Neuronal stem cell (in vitro differentiated cells): Measurements from ENCODE around the gene CD3E.

Source experiments
- DNase-seq: peaks from one replicate; pipeline ENCODE4 v3.0.0-alpha.2; 2013; ENCODE audit warnings: low spot score
- H2AFZ ChIP-seq: one replicate; pipeline ENCODE4 v1.6.1; 2013; ENCODE audit warnings: mild to moderate bottlenecking, low read length, inconsistent platforms
- H2AK5ac ChIP-seq: 2 replicates; pipeline ENCODE4 v1.6.1; 2013; ENCODE audit warnings: low read depth, mild to moderate bottlenecking, inconsistent platforms, low read length, moderate library complexity, mixed read lengths
- H2BK120ac ChIP-seq: 2 replicates; pipeline ENCODE4 v1.6.1; 2013; ENCODE audit warnings: low read depth, mild to moderate bottlenecking, inconsistent platforms, low read length, moderate library complexity, mixed read lengths
- H2BK12ac ChIP-seq: one replicate; pipeline ENCODE4 v1.6.1; 2013; ENCODE audit warnings: low read length, inconsistent platforms
- H2BK15ac ChIP-seq: 2 replicates; pipeline ENCODE4 v1.6.1; 2013; ENCODE audit warnings: mild to moderate bottlenecking, low read length, inconsistent platforms, mixed read lengths
- H2BK5ac ChIP-seq: one replicate; pipeline ENCODE4 v1.6.1; 2013; ENCODE audit warnings: inconsistent platforms, mild to moderate bottlenecking, low read length, moderate library complexity
- H3K14ac ChIP-seq: one replicate; pipeline ENCODE4 v1.6.1; 2013; ENCODE audit warnings: low read length, inconsistent platforms
- H3K18ac ChIP-seq: 2 replicates; pipeline ENCODE4 v1.6.1; 2013; ENCODE audit warnings: low read length, inconsistent platforms
- H3K23ac ChIP-seq: 2 replicates; pipeline ENCODE4 v1.6.1; 2013; ENCODE audit warnings: low read depth, mild to moderate bottlenecking, mixed read lengths, low read length, inconsistent platforms; ENCODE audit not compliant: poor library complexity
- H3K27ac ChIP-seq: replicated peaks from 3 replicates; pipeline ENCODE4 v1.5.1; 2013; ENCODE audit warnings: low read length, inconsistent platforms
- H3K27me3 ChIP-seq, 3 experiments: 2 replicates each; pipeline ENCODE4 v1.6.1; 2013; ENCODE audit warnings: low read length in 3 of 3, mild to moderate bottlenecking in 2 of 3, inconsistent platforms in 1 of 3, low read depth in 1 of 3, mixed read lengths in 1 of 3, moderate library complexity in 1 of 3; ENCODE audit not compliant: control insufficient read depth in 3 of 3, insufficient read depth in 3 of 3
- H3K36me3 ChIP-seq, 2 donors: replicated peaks in 1 of 2; 2 replicates each; pipeline ENCODE4 v1.6.1; 2013; ENCODE audit warnings: low read length in 2 of 2; ENCODE audit not compliant: control insufficient read depth in 2 of 2, insufficient read depth in 2 of 2
- H3K4ac ChIP-seq: 2 replicates; pipeline ENCODE4 v1.6.1; 2013; ENCODE audit warnings: inconsistent platforms, mild to moderate bottlenecking, low read length, moderate library complexity
- H3K4me1 ChIP-seq, 2 donors: 1 replicate in 1 of 2; 2 replicates in 1 of 2; pipeline ENCODE4 v1.6.1; 2013; ENCODE audit warnings: low read length in 2 of 2, low read depth in 1 of 2; ENCODE audit not compliant: control insufficient read depth in 2 of 2, insufficient read depth in 1 of 2
- H3K4me2 ChIP-seq: one replicate; pipeline ENCODE4 v1.6.1; 2013; ENCODE audit warnings: mild to moderate bottlenecking, low read length, inconsistent platforms; ENCODE audit not compliant: insufficient read depth, poor library complexity, severe bottlenecking
- H3K4me3 ChIP-seq, 2 donors: 2 replicates each; pipeline ENCODE4 v1.5.1; 2013; ENCODE audit warnings: low read length in 2 of 2, mild to moderate bottlenecking in 2 of 2, inconsistent platforms in 1 of 2, moderate library complexity in 1 of 2
- H3K79me1 ChIP-seq: one replicate; pipeline ENCODE4 v1.6.1; 2013; ENCODE audit warnings: low read depth, mild to moderate bottlenecking, inconsistent platforms, low read length, moderate library complexity
- H3K9ac ChIP-seq: one replicate; pipeline ENCODE4 v1.6.1; 2013; ENCODE audit warnings: mild to moderate bottlenecking, low read depth, low read length, inconsistent platforms; ENCODE audit not compliant: poor library complexity
- H3K9me3 ChIP-seq, 2 donors: replicated peaks in 1 of 2; 2 replicates each; pipeline versions ENCODE3 to v1.6.1; 2013; ENCODE audit warnings: low read length in 2 of 2, mild to moderate bottlenecking in 2 of 2, inconsistent platforms in 1 of 2, low read depth in 1 of 2, mixed read lengths in 1 of 2, moderate library complexity in 1 of 2; ENCODE audit not compliant: control insufficient read depth in 2 of 2, insufficient read depth in 1 of 2
- H4K8ac ChIP-seq: one replicate; pipeline ENCODE4 v1.6.1; 2013; ENCODE audit warnings: low read depth, mild to moderate bottlenecking, inconsistent platforms, low read length, moderate library complexity
- H4K91ac ChIP-seq: one replicate; pipeline ENCODE4 v1.6.1; 2013; ENCODE audit warnings: low read length, low read depth, mild to moderate bottlenecking, inconsistent platforms; ENCODE audit not compliant: poor library complexity
- WGBS, 2 donors: extraction: QIAGEN DNeasy Blood & Tissue Kit; methylation state at CpG; one replicate each; pipeline ENCODE4 v1.1.7; 2013; ENCODE audit warnings: missing lambda C conversion rate in 2 of 2, mixed read lengths in 1 of 2; ENCODE audit not compliant: insufficient read length in 2 of 2, insufficient replicate concordance in 1 of 2; ENCODE audit errors: extremely low coverage in 2 of 2; 5-methylcytosine and 5-hydroxymethylcytosine counted together

The CD3E gene

GRCh38 chr11:118275176-118275575, 29.4 kb upstream of the CD3E start:
- Histone ChIP-seq H2AK5ac (no peak overlapping the region), H2BK120ac (no peak overlapping the region), H3K36me3 (no peaks in the 10 kb centered on the region), H3K4me2 (no peak overlapping the region), H3K27ac (no peak overlapping the region), H3K4me1 (no peaks in the 10 kb centered on the region), H3K79me1 (no peaks in the 10 kb centered on the region), H4K91ac (no peak overlapping the region), H2AFZ (no peak overlapping the region), H3K27me3 (peaks cover 0 to 9% (median 0%) of the 10 kb centered on the region in 3 experiments), H2BK15ac (no peak overlapping the region), H4K8ac (no peak overlapping the region), H3K14ac (no peak overlapping the region), H3K18ac (no peak overlapping the region), H3K23ac (no peak overlapping the region), H3K4ac (no peak overlapping the region), H2BK12ac (no peak overlapping the region), H3K4me3 (no peak overlapping the region), H3K9ac (no peak overlapping the region), H2BK5ac (no peak overlapping the region), H3K9me3 (no peaks in the 10 kb centered on the region)
- WGBS, 2 donors, result no CpG with 5 or more reads among the region's 4 CpGs
- no peak for DNase-seq

- no peak overlapping the region for H3K18ac ChIP-seq
- no peak overlapping the region for H3K4me2 ChIP-seq
- H3K4me1 ChIP-seq, result no peaks in the 10 kb centered on the region
- no peak overlapping the region for H2BK15ac ChIP-seq
- no peak overlapping the region for H3K27ac ChIP-seq
- no peak overlapping the region for H3K9ac ChIP-seq
- DNase-seq, result no peak
- no peak overlapping the region for H2AK5ac ChIP-seq
- no peak overlapping the region for H3K14ac ChIP-seq
- H2BK5ac ChIP-seq, result no peak overlapping the region
- no peak overlapping the region for H2AFZ ChIP-seq
- H2BK12ac ChIP-seq, result no peak overlapping the region
- H3K27me3 ChIP-seq, result peaks cover 0 to 5% (median 0%) of the 10 kb centered on the region in 3 experiments
- no peak overlapping the region for H4K91ac ChIP-seq
- no peaks in the 10 kb centered on the region for H3K9me3 ChIP-seq
- H3K4me3 ChIP-seq, result no peak overlapping the region
- no peak overlapping the region for H4K8ac ChIP-seq
- H3K79me1 ChIP-seq, result no peaks in the 10 kb centered on the region
- H2BK120ac ChIP-seq, result no peak overlapping the region
- H3K36me3 ChIP-seq, result no peaks in the 10 kb centered on the region
- H3K4ac ChIP-seq, result no peak overlapping the region
- no peak overlapping the region for H3K23ac ChIP-seq
- no CpG with 5 or more reads among the region's 1 CpG for WGBS, 2 donors
Observed at GRCh38 chr11:118276422-118276821, 28.1 kb upstream of the CD3E start.

GRCh38 chr11:118277312-118277711, 27.2 kb upstream of the CD3E start:
- Histone ChIP-seq H2BK12ac (no peak overlapping the region), H2BK5ac (no peak overlapping the region), H2AFZ (no peak overlapping the region), H4K91ac (no peak overlapping the region), H3K4me1 (no peaks in the 10 kb centered on the region), H3K79me1 (no peaks in the 10 kb centered on the region), H2BK120ac (no peak overlapping the region), H3K27ac (no peak overlapping the region), H3K18ac (no peak overlapping the region), H3K4me2 (no peak overlapping the region), H3K4ac (no peak overlapping the region), H2BK15ac (no peak overlapping the region), H4K8ac (no peak overlapping the region), H3K9me3 (no peaks in the 10 kb centered on the region), H3K14ac (no peak overlapping the region), H2AK5ac (no peak overlapping the region), H3K23ac (no peak overlapping the region), H3K27me3 (peaks cover 0 to 3% (median 0%) of the 10 kb centered on the region in 3 experiments), H3K4me3 (no peak overlapping the region), H3K9ac (no peak overlapping the region), H3K36me3 (no peaks in the 10 kb centered on the region)
- no CpG with 5 or more reads among the region's 1 CpG for WGBS, 2 donors
- DNase-seq, result no peak

- no peak overlapping the region for H3K4me3 ChIP-seq
- H2AK5ac ChIP-seq, result no peak overlapping the region
- no peak overlapping the region for H2BK5ac ChIP-seq
- no peaks in the 10 kb centered on the region for H3K9me3 ChIP-seq
- no peaks in the 10 kb centered on the region for H3K4me1 ChIP-seq
- H2BK12ac ChIP-seq, result no peak overlapping the region
- no peak overlapping the region for H3K23ac ChIP-seq
- H3K4me2 ChIP-seq, result no peak overlapping the region
- no peak overlapping the region for H4K91ac ChIP-seq
- no peak overlapping the region for H3K14ac ChIP-seq
- no peak overlapping the region for H4K8ac ChIP-seq
- no peak overlapping the region for H3K18ac ChIP-seq
- H3K79me1 ChIP-seq, result no peaks in the 10 kb centered on the region
- H3K36me3 ChIP-seq, result no peaks in the 10 kb centered on the region
- peaks cover 0 to 4% (median 0%) of the 10 kb centered on the region in 3 experiments for H3K27me3 ChIP-seq
- H2BK15ac ChIP-seq, result no peak overlapping the region
- no peak for DNase-seq
- no peak overlapping the region for H2BK120ac ChIP-seq
- H3K4ac ChIP-seq, result no peak overlapping the region
- H2AFZ ChIP-seq, result no peak overlapping the region
- no CpG with 5 or more reads among the region's 1 CpG for WGBS, 2 donors
- H3K9ac ChIP-seq, result no peak overlapping the region
- H3K27ac ChIP-seq, result no peak overlapping the region
Observed at GRCh38 chr11:118281284-118281683, 23.2 kb upstream of the CD3E start.
